ENCODE data around the gene LDLRAD3. TPM values are rescaled to one million over a fixed set of nuclear protein-coding genes. Genes with fewer than 3 reads are reported as not detected.

Gene LDLRAD3
- total and polyA plus RNA-seq, 9 donors: 14.5 to 32.4 (median 17.2) TPM

GRCh38 chr11:36074941-36075431 lies 131.1 kb downstream of the LDLRAD3 start:
- peaks cover 11% of the 10 kb centered on the region for H3K4me1 ChIP-seq (ENCODE audit: insufficient read depth)
- no peaks in the 10 kb centered on the region for H3K9me3 ChIP-seq
- no peak overlapping the region for H3K27ac ChIP-seq
- DNase-seq: no peak
- no peak for TF ChIP-seq CTCF (IDR thresholded peaks at IDR 0.05)
- H3K36me3 ChIP-seq: no peaks in the 10 kb centered on the region
- H3K4me3 ChIP-seq: no peak overlapping the region
- WGBS, 3 donors: 42 to 59% (median 54%) methylated on average over 2 of the region's 2 CpGs
- no peaks in the 10 kb centered on the region for H3K27me3 ChIP-seq
- intact Hi-C loops (cut with DNase I): no loop called here

GRCh38 chr11:36077368-36077767 lies 133.5 kb downstream of the LDLRAD3 start:
- WGBS, 3 donors: 97 to 100% (median 98%) methylated on average over 4 of the region's 4 CpGs
- Histone ChIP-seq H3K9me3 (no peaks in the 10 kb centered on the region), H3K36me3 (no peaks in the 10 kb centered on the region), H3K27me3 (no peaks in the 10 kb centered on the region), H3K27ac (no peak overlapping the region), H3K4me1 (ENCODE audit: insufficient read depth) (peaks cover 11% of the 10 kb centered on the region), H3K4me3 (no peak overlapping the region)
- DNase-seq: no peak
- no peak for TF ChIP-seq EP300 (IDR thresholded peaks at IDR 0.05)
- intact Hi-C loops (cut with DNase I): no loop called here

- intact Hi-C loops (cut with DNase I): no loop called here
- no peaks in the 10 kb centered on the region for H3K9me3 ChIP-seq
- no peaks in the 10 kb centered on the region for H3K27me3 ChIP-seq
- H3K27ac ChIP-seq: no peak overlapping the region
- H3K4me1 ChIP-seq (ENCODE audit: insufficient read depth): peaks cover 11% of the 10 kb centered on the region
- TF ChIP-seq POLR2A (IDR thresholded peaks at IDR 0.05) (no peak), EP300 (IDR thresholded peaks at IDR 0.05) (no peak), CTCF (IDR thresholded peaks at IDR 0.05) (no peak)
- no peak overlapping the region for H3K4me3 ChIP-seq
- DNase-seq: no peak
- 93 to 97% (median 94%) methylated on average over 10 of the region's 10 CpGs for WGBS, 3 donors
- H3K36me3 ChIP-seq: no peaks in the 10 kb centered on the region
These were observed 134.2 kb downstream of the LDLRAD3 start for GRCh38 chr11:36077886-36078685.

- Histone ChIP-seq H3K9me3 (no peaks in the 10 kb centered on the region), H3K4me1 (ENCODE audit: insufficient read depth) (peaks cover 8% of the 10 kb centered on the region), H3K36me3 (no peaks in the 10 kb centered on the region), H3K27me3 (no peaks in the 10 kb centered on the region), H3K27ac (no peak overlapping the region), H3K4me3 (no peak overlapping the region)
- intact Hi-C loops (cut with DNase I): no loop called here
- DNase-seq: no peak
- WGBS, 3 donors: 95 to 99% (median 96%) methylated on average over 11 of the region's 11 CpGs
- TF ChIP-seq CTCF (IDR thresholded peaks at IDR 0.05): no peak
- TF ChIP-seq POLR2A (IDR thresholded peaks at IDR 0.05): no peak
- no peak for TF ChIP-seq EP300 (IDR thresholded peaks at IDR 0.05)
These were observed 134.8 kb downstream of the LDLRAD3 start for GRCh38 chr11:36078686-36079055.

All from ovary (tissue), 9 donors.